NCI-H146 treated with DMSO at 0.1 percent for 48 hours (cell line): ENCODE data around the gene DOK3.
"Not testable (repeated sequence)": the region's sequence is repeated elsewhere in the genome, so short reads cannot be mapped to it uniquely, and the experiment has no call there.

Experiments used
- DNase-seq: peaks from one replicate; lab custom pipeline; 2025; ENCODE audit not compliant: unreplicated experiment; lab: John Stamatoyannopoulos, UW

The DOK3 gene

DNA sequence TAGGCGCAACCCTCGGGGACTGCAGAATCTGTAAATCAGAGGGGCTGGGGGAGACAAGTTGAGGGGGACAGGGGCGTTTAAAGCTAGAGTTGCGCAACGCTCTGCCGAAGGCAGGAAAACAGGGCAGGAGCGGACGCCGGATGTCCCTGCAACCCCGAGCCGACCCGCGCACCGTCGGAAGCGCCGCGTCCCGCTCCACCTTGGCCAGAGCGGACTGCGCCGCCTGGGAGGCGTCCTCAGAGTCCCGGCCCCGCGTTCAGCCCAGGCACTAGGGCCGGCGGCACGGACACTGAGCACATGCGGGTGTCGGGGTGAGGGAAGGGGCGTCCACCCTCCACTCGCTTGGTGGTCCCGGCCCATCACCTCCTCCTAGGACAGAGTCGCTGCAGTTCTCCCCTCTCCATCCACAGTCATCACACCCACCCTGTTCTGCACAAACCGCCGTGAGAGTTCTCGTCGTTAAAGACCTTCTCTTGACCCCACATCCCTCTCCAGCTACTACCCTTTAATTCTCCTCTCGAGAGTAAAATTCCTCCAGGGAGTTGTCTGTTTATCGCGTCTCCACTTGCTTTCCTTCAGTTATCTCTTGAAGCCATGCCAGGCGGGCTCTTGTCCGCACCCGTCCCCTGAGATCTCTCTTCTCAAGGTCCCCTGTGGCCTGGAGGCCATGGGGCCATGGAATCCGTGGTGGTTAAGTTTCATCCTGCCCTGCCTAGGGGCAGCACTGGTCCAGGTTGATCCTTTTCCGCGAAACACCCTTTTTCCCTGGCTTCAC lies 11.4 kb downstream of the DOK3 start:
- no peak for DNase-seq

GRCh38 chr5:177497292-177498012 lies 12.2 kb downstream of the DOK3 start, which contains the start of gene PDLIM7:
TSS of gene PDLIM7 (minus strand) at chr5:177497604. CDS start at chr5:177496512, 1,092 bp downstream.
- DNase-seq = peak; percentile 73

DNA sequence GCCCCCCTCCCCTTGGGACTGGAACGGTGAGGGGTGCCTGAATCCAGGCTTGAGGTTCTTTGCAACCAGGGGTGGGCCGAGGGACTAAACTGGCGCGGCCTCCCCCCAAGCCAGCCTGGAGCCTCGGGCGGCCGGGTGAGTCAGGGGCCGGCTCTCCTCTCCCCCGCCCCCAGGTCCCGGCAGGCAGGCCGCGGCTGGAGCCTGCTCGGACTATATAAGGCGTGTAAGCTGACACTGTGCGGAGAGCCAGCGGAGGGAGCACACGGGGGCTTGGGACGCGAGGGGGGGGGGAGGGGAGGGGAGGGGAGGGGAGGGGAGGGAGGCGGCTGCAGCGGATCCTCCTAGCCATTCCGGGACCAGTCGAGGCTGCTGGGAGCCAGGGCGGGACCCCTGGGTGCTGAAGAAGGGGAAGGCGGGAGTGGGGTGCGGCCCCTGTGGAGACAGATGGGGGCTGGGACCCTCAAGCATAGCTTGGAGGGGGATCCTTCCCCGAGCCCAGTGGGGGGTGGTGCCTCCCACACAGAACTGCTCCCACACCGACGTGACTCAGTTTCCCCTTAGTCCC lies 12.8 kb downstream of the DOK3 start:
- DNase-seq = peak; percentile 17

GRCh38 chr5:177496070-177496726 lies 13.4 kb downstream of the DOK3 start:
- no peak for DNase-seq

DNA sequence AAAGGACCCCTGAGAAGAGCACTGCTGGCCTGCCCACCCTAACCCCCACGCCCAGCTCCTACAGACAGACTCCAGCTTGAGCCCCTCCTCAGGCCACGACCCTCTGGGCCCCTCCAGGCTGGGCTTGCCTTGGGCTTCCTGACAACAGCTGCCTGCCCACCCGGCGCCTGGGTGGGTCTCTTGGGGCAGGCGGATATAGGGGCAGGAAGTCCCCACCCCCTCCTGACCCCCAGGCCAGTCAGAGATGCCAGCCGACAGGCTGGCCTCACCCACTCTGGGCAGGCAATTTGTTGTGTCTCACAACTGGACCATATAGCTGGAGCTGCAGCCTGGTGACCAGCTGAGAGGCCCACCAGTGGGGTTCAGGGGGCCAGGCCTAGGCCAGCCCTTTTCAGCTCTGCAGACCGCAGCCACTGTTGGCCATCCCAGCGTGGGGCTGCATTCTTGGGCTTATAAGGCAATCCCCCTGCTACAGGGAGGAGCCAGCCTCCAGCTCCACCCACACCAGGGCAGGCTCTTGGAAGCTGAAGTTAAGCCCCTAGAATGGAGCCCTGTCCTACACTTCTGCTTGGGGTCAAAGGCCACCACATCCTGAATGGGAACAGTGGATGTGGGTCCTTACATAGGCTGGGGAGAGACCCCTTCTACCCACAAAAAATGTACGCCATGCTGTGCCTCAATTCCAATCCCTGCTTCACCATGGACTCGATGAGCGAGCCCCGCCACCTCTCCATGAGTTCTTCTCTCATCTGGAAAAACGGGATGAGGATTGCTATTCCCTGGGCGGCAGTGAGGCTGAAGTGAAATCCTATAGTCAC lies 14.2 kb downstream of the DOK3 start:
- DNase-seq = no peak

- no peak for DNase-seq
Observed at GRCh38 chr5:177494346-177495195, 15.1 kb downstream of the DOK3 start.

DNA sequence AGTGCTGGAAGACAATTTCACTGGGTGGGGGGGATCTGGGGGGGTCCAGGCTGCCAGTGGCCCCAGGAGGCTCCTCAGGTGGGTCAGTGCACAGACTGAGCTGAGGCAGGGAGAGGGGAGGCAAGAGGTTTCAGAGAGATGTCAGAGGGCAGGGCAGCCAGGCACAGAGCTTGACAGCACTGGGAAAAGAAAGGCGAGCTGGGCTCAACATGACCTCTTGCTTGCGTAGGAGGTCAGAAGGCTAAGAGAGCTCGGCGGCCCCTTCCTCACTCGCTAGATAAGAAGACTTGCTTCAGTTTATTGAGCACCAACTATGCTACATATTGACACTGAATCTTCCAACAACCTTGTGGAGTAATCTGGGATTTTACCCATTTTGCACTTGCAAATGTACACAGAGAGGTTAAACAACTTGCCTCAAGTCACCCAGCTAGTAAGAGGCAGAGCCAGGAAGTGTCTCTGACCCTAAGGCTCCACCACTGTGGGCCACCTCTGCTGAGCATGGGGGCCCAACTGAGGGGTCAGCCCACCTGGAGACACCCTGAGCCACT lies 15.8 kb downstream of the DOK3 start:
- no peak for DNase-seq

DNA sequence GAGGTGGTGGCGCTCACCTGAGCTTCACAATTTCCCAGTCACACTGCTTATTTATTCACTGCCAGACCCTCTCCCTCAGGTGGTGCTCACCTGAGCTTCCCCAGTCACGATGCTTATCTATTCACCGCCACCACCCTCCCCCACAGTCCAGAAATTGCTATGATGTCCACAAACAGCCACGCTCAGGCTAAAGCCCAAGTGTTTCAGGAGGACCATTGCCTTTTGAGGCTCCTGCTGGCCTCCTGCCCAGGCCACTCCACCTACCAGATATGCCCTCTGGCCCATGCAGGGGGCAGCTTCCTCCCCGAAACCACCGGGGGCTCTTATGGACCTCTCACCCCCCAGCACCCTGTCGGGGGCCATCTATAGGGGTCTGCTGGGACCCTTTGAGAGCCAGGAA lies 16.8 kb downstream of the DOK3 start:
- no peak for DNase-seq

DNA sequence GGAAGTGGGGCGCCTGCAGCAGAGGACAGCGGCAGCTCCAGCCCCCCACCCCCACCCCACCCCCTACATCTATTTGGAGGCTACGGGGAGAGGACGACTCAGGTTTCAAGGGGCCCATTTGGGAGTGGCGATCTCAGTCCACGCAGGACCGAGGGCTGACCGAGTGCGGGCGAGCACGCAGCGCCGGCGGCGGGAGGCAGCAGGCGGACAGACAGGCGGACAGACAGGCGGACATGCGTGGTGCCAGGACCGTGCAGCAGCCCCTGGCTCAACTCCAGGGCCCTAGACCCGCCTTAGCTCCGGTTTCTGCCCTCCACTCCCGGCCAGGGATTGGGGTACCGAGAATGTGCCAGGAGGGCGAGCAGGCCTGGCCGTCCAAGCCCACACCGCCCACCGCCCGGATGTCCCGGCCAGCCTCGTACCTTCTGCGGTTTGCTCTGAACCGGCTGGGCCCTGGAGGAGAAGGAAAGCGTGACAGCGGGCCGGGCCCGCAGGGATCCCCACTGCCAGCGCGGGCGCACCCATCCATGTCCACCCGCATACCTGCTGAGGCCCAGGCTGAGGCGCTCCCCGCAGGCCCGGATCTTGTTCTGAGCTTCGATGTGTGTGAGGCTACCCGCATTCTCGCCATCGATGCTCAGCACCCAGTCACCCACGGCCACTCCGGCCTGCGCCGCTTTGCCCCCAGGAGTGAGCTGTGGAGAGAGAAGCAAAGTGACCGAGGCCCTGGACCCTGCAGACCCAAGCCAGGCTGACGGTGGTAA lies 17.5 kb downstream of the DOK3 start:
- no peak for DNase-seq

DNA sequence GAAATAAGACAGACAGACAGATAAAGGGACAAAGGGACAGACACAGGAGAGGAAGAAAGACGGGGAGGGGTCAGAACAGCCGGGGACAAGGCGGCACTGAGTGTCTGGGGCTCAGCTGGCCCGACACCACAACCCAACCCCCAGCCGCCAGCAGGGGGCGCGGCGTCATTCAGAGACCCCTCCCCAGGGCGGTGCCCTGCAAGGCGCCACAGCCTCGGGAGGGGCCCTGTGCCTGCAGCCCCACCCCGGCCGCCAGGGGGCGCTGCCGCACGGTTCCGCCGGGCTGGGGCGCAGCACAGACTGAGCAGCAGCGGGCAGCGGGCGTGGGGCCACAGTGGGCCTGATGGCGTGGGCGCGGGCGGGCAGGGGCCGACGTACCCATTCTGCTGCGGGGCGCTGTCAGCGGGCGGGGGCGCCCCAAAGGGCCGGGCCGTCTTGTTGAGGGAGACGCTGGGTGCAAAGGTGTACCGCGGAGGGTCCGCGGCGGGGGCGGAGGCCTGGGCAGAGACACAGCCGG lies 18.1 kb downstream of the DOK3 start:
- no peak for DNase-seq

- DNase-seq = no peak
Observed at GRCh38 chr5:177490992-177491391, 18.6 kb downstream of the DOK3 start.

- no peak for DNase-seq
Observed at GRCh38 chr5:177490311-177490991, 19.2 kb downstream of the DOK3 start.

DNA sequence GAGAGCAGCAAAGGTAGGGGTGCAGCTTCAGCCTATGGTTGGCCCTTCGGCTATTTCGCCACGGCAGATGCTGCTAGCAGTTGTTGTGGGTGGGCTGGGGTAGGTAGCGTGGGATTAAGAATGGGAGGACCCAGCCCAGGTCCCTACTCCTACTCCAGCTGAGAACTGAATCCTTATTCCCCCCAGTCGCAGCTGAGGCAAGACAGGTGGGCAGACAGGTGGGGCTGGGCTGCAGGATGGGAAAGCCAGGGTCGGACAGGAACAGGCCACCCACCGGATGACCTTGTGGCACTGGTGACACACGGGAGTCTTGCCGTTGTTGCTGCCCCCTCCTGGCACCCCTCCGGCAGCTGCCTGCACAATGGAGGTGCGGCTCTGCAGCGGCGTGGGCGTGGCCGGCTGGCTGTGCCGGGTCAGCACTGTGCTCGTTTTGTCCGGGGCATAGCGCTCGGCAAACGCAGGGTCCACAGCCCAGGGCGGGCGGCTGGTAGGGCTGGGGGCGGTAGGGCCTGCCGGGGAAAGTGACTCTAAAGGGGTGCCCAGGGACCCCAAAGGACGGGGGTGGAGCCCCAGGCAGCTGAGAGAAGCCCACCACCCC lies 20.4 kb downstream of the DOK3 start:
- DNase-seq = no peak

GRCh38 chr5:177487975-177488374 lies 21.7 kb downstream of the DOK3 start:
- DNase-seq = no peak

GRCh38 chr5:177487144-177487543 lies 22.5 kb downstream of the DOK3 start:
- DNase-seq = no peak

GRCh38 chr5:177486256-177486655 lies 23.4 kb downstream of the DOK3 start:
- no peak for DNase-seq

- DNase-seq = not testable (repeated sequence)
Observed at GRCh38 chr5:177485753-177486152, 23.9 kb downstream of the DOK3 start.
